OCI-LY1 (cell line): ENCODE results near the gene SIK2.

Experiments
- H2AFZ ChIP-seq: fragments of 200-600 bp; sonication (generic), shearing (Covaris generic); 2 replicates; pipeline ENCODE4 v1.6.0; 2014; ENCODE audit warnings: antibody characterized with exemption, mild to moderate bottlenecking, low read length
- H3F3A ChIP-seq: fragments of 200-600 bp; sonication (generic), shearing (Covaris generic); 2 replicates; pipeline ENCODE4 v1.6.0; 2014; ENCODE audit warnings: mild to moderate bottlenecking, antibody characterized with exemption, low read length, moderate library complexity; ENCODE audit not compliant: insufficient read depth
- H3K27ac ChIP-seq: fragments of 200-600 bp; sonication (generic); 2 replicates; pipeline ENCODE4 v1.5.1; 2014; ENCODE audit warnings: low read length, mixed run types, mild to moderate bottlenecking, low read depth; ENCODE audit not compliant: poor library complexity, severe bottlenecking
- H3K27me3 ChIP-seq: fragments of 200-600 bp; sonication (generic); 2 replicates; pipeline ENCODE4 v1.6.0; 2014; ENCODE audit warnings: antibody characterized with exemption, mild to moderate bottlenecking, low read length, moderate library complexity; ENCODE audit not compliant: insufficient read depth
- H3K36me3 ChIP-seq: fragments of 200-600 bp; sonication (generic); 2 replicates; pipeline ENCODE4 v1.6.1; 2014; ENCODE audit warnings: mild to moderate bottlenecking, antibody characterized with exemption, low read length, moderate library complexity, mixed read lengths; ENCODE audit not compliant: insufficient read depth
- H3K4me1 ChIP-seq: fragments of 200-600 bp; sonication (generic); 2 replicates; pipeline ENCODE4 v1.5.1; 2014; ENCODE audit warnings: mild to moderate bottlenecking, low read length, moderate library complexity; ENCODE audit not compliant: insufficient read depth, severe bottlenecking
- H3K4me2 ChIP-seq: fragments of 200-600 bp; sonication (generic), shearing (Covaris generic); 2 replicates; pipeline ENCODE4 v1.6.1; 2014; ENCODE audit warnings: low read length
- H3K4me3 ChIP-seq: fragments of 200-600 bp; sonication (generic); 2 replicates; pipeline ENCODE4 v1.5.1; 2014; ENCODE audit warnings: low read length, low read depth, mild to moderate bottlenecking, mixed read lengths; ENCODE audit not compliant: poor library complexity, severe bottlenecking
- H3K79me2 ChIP-seq: fragments of 200-600 bp; shearing (Covaris generic); 2 replicates; pipeline ENCODE4 v1.6.1; 2016; ENCODE audit warnings: mixed run types, low read length, mixed read lengths; ENCODE audit not compliant: insufficient read depth
- H3K9ac ChIP-seq: fragments of 200-600 bp; sonication (generic), shearing (Covaris generic); 2 replicates; pipeline ENCODE4 v1.6.1; 2014; ENCODE audit warnings: mild to moderate bottlenecking, low read length, mixed read lengths
- H3K9me2 ChIP-seq: fragments of 200-600 bp; sonication (generic), shearing (Covaris generic); 2 replicates; pipeline ENCODE4 v1.6.1; 2014; ENCODE audit warnings: low read depth, mild to moderate bottlenecking, low read length, mixed read lengths
- H3K9me3 ChIP-seq: fragments of 200-600 bp; shearing (Covaris generic); 2 replicates; pipeline ENCODE4 v1.6.1; 2014; ENCODE audit warnings: low read length, mixed read lengths
- H4K20me1 ChIP-seq: fragments of 200-600 bp; sonication (generic), shearing (Covaris generic); 2 replicates; pipeline ENCODE4 v1.6.0; 2016; ENCODE audit warnings: mild to moderate bottlenecking, low read length; ENCODE audit not compliant: insufficient read depth
- CTCF ChIP-seq: fragments of 200-600 bp; sonication (generic), shearing (Covaris generic); IDR thresholded peaks from 2 replicates; pipeline ENCODE4 v1.5.1; 2017; ENCODE audit warnings: mild to moderate bottlenecking, antibody characterized with exemption, low read length, moderate library complexity, mixed read lengths
- EZH2 ChIP-seq: fragments of 200-600 bp; sonication (generic), shearing (Covaris generic); IDR thresholded peaks from 2 replicates; pipeline ENCODE4 v1.8.0; 2017; ENCODE audit warnings: borderline replicate concordance, mixed run types, mild to moderate bottlenecking, antibody characterized with exemption, low read length, moderate library complexity, mixed read lengths

The SIK2 gene

GRCh38 chr11:111589886-111590499 lies 12.3 kb upstream of the SIK2 start:
- H3K79me2 ChIP-seq, result no peaks in the 10 kb centered on the region
- no peak for TF ChIP-seq CTCF
- no peak for TF ChIP-seq EZH2

GRCh38 chr11:111591187-111591960 lies 10.9 kb upstream of the SIK2 start:
- H4K20me1 ChIP-seq, result no peaks in the 10 kb centered on the region
- peaks cover 8% of the 10 kb centered on the region for H3K9me3 ChIP-seq
- H3K4me2 ChIP-seq, result no peak overlapping the region
- no peak overlapping the region for H2AFZ ChIP-seq
- peaks cover 6% of the 10 kb centered on the region for H3K4me1 ChIP-seq
- H3K9me2 ChIP-seq, result no peaks in the 10 kb centered on the region
- no peaks in the 10 kb centered on the region for H3F3A ChIP-seq
- TF ChIP-seq EZH2, result no peak
- TF ChIP-seq CTCF, result no peak
- H3K27ac ChIP-seq, result no peak overlapping the region
- peaks cover 5% of the 10 kb centered on the region; the same call in 1 of the 2 replicates for H3K27me3 ChIP-seq
- no peak overlapping the region for H3K9ac ChIP-seq
- no peaks in the 10 kb centered on the region; the same call in 1 of the 2 replicates for H3K36me3 ChIP-seq
- H3K79me2 ChIP-seq, result no peaks in the 10 kb centered on the region
- H3K4me3 ChIP-seq, result no peak overlapping the region

More at GRCh38 chr11:111589886-111590499, 12.3 kb upstream of the SIK2 start:
- Histone ChIP-seq H3K9me3 (no peaks in the 10 kb centered on the region), H2AFZ (no peak overlapping the region), H3K27ac (no peak overlapping the region), H4K20me1 (no peaks in the 10 kb centered on the region), H3K9ac (no peak overlapping the region), H3K36me3 (no peaks in the 10 kb centered on the region), H3F3A (no peaks in the 10 kb centered on the region), H3K27me3 (no peaks in the 10 kb centered on the region), H3K9me2 (no peaks in the 10 kb centered on the region), H3K4me2 (no peak overlapping the region), H3K4me3 (no peak overlapping the region), H3K4me1 (peaks cover 16% of the 10 kb centered on the region)

- Histone ChIP-seq H3K36me3 (no peaks in the 10 kb centered on the region; the same call in 1 of the 2 replicates), H3K79me2 (no peaks in the 10 kb centered on the region), H4K20me1 (no peaks in the 10 kb centered on the region), H3K27ac (no peak overlapping the region), H3K9ac (no peak overlapping the region), H3K27me3 (peaks cover 5% of the 10 kb centered on the region; the same call in 1 of the 2 replicates), H3K9me2 (no peaks in the 10 kb centered on the region), H3K4me3 (no peak overlapping the region), H3K4me1 (peaks cover 11% of the 10 kb centered on the region), H3K9me3 (peaks cover 8% of the 10 kb centered on the region), H3F3A (no peaks in the 10 kb centered on the region), H3K4me2 (no peak overlapping the region), H2AFZ (no peak overlapping the region)
- TF ChIP-seq CTCF, result no peak
- TF ChIP-seq EZH2, result no peak
These were observed 9.8 kb upstream of the SIK2 start for GRCh38 chr11:111592491-111592890.
